ENCODE measurements around the gene OGFOD1.

The OGFOD1 gene

GRCh38 chr16:56450986-56451752 is at the start of gene OGFOD1, which contains the start of gene NUDT21:
Gene OGFOD1 (plus strand): TSS chr16:56451554. CDS start chr16:56451613, 59 bp downstream.
Gene NUDT21 (minus strand): TSS chr16:56451332. CDS start chr16:56451202, 130 bp downstream.
- DNase-seq, result peak; percentile 84

- DNase-seq, result no peak
These were observed 45.2 kb upstream of the OGFOD1 start for GRCh38 chr16:56405977-56406672.

- no peak for DNase-seq
These were observed 42.8 kb upstream of the OGFOD1 start for GRCh38 chr16:56408379-56409098.

- no peak for DNase-seq
These were observed 42.2 kb upstream of the OGFOD1 start for GRCh38 chr16:56409195-56409594.

GRCh38 chr16:56411123-56411522 is 40.2 kb upstream of the OGFOD1 start:
- no peak for DNase-seq

- DNase-seq, result no peak
These were observed 39.7 kb upstream of the OGFOD1 start for GRCh38 chr16:56411624-56412023.

- no peak for DNase-seq
These were observed 38.0 kb upstream of the OGFOD1 start for GRCh38 chr16:56413381-56413780.

- no peak for DNase-seq
These were observed 37.0 kb upstream of the OGFOD1 start for GRCh38 chr16:56414366-56414765.

- DNase-seq, result no peak
These were observed 35.5 kb upstream of the OGFOD1 start for GRCh38 chr16:56415875-56416274.

GRCh38 chr16:56417138-56417537 is 34.2 kb upstream of the OGFOD1 start:
- DNase-seq, result no peak

GRCh38 chr16:56419740-56420548 is 31.4 kb upstream of the OGFOD1 start:
- no peak for DNase-seq

GRCh38 chr16:56420613-56421012 is 30.7 kb upstream of the OGFOD1 start:
- DNase-seq, result no peak

GRCh38 chr16:56421313-56421712 is 30.0 kb upstream of the OGFOD1 start:
- DNase-seq, result no peak

GRCh38 chr16:56421976-56422669 is 29.2 kb upstream of the OGFOD1 start:
- DNase-seq, result no peak

- DNase-seq, result no peak
These were observed 28.4 kb upstream of the OGFOD1 start for GRCh38 chr16:56422896-56423441.

- DNase-seq, result no peak
These were observed 27.6 kb upstream of the OGFOD1 start for GRCh38 chr16:56423584-56424403.

GRCh38 chr16:56424404-56424764 is 27.0 kb upstream of the OGFOD1 start:
- DNase-seq, result no peak

- no peak for DNase-seq
These were observed 26.4 kb upstream of the OGFOD1 start for GRCh38 chr16:56424791-56425438.

- DNase-seq, result peak; percentile 36
These were observed 25.9 kb upstream of the OGFOD1 start, which contains the start of gene AMFR for GRCh38 chr16:56425439-56425832. Gene AMFR (minus strand): TSS chr16:56425545. CDS start chr16:56425327, 218 bp downstream.

- DNase-seq, result no peak
These were observed 24.8 kb upstream of the OGFOD1 start for GRCh38 chr16:56426585-56426984.

Data from NK-92 treated with Interleukin-12 subunit alpha and Interleukin-12 subunit beta, amount 100 ng/mL, for 24 hours (cell line).